ENCODE measurements around the gene ATG16L2. TPM values are rescaled to one million over a fixed set of nuclear protein-coding genes. Genes with fewer than 3 reads are reported as not detected.
A peak's percentile ranks its signal among the peaks of the same experiment; 100 is the strongest.

ATG16L2 gene
- total and polyA plus RNA-seq, 2 of the 4 experiments (the other 2 are of a cell fraction) = 1.3 to 12.7 TPM

GRCh38 chr11:72838691-72839305 is 24.6 kb downstream of the ATG16L2 start:
- peak overlapping the region; percentile 16 for H2BK5ac ChIP-seq (ENCODE audit: low read depth, low read length, poor library complexity, severe bottlenecking)
- TF ChIP-seq RFX5 (IDR thresholded peaks at IDR 0.05; ENCODE audit: low read depth, low read length) (no peak), MXI1 (IDR thresholded peaks at IDR 0.05; ENCODE audit: borderline replicate concordance, low read depth, low read length) (no peak), POLR2A (IDR thresholded peaks at IDR 0.05; ENCODE audit: low read depth, low read length) (no peak), MAZ (IDR thresholded peaks at IDR 0.05; ENCODE audit: borderline replicate concordance, low read depth, low read length) (no peak), RCOR1 (IDR thresholded peaks at IDR 0.05; ENCODE audit: insufficient replicate concordance, low read length) (no peak), USF2 (IDR thresholded peaks at IDR 0.05; ENCODE audit: low read depth, low read length) (no peak), RAD21 (IDR thresholded peaks at IDR 0.05; ENCODE audit: low read length) (no peak), CTCF (conservative IDR thresholded peaks at IDR 0.05; ENCODE audit: low read depth, low read length) (no peak), NFE2L2 (IDR thresholded peaks at IDR 0.05; ENCODE audit: low read depth, low read length) (no peak), CHD1 (IDR thresholded peaks at IDR 0.05; ENCODE audit: low read depth, low read length) (no peak), FOS (IDR thresholded peaks at IDR 0.05; ENCODE audit: low read depth, low read length) (no peak), SMC3 (IDR thresholded peaks at IDR 0.05; ENCODE audit: low read depth, low read length) (no peak), MAFK (IDR thresholded peaks at IDR 0.05; ENCODE audit: low read depth, low read length) (no peak)
- TF ChIP-seq, protein P1, sequence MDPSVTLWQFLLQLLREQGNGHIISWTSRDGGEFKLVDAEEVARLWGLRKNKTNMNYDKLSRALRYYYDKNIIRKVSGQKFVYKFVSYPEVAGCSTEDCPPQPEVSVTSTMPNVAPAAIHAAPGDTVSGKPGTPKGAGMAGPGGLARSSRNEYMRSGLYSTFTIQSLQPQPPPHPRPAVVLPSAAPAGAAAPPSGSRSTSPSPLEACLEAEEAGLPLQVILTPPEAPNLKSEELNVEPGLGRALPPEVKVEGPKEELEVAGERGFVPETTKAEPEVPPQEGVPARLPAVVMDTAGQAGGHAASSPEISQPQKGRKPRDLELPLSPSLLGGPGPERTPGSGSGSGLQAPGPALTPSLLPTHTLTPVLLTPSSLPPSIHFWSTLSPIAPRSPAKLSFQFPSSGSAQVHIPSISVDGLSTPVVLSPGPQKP (IDR thresholded peaks at IDR 0.05; ENCODE audit: borderline replicate concordance, low read depth, low read length) = no peak
- H2AFZ ChIP-seq (replicated peaks; ENCODE audit: low read length, poor library complexity) = no peak overlapping the region
- peaks cover 11% of the 10 kb centered on the region for H3K4me1 ChIP-seq (ENCODE audit: control insufficient read depth, insufficient read depth, low read length)
- WGBS, 2 experiments (ENCODE audit: extremely low coverage in 2 of 2, insufficient read length in 1 of 2) = no CpG with 5 or more reads among the region's 4 CpGs
- H3K56ac ChIP-seq (ENCODE audit: extremely low read depth, insufficient read depth, low read length) = no peak overlapping the region
- H3K23ac ChIP-seq (ENCODE audit: low read depth, low read length) = peak overlapping the region; percentile 34; the same call in 1 of the 2 replicates
- H4K5ac ChIP-seq (ENCODE audit: low read depth, low read length) = no peak overlapping the region
- peaks cover 25% of the 10 kb centered on the region for H3K9me1 ChIP-seq (ENCODE audit: insufficient read depth, low read length)
- H3K9ac ChIP-seq (ENCODE audit: low read depth, low read length) = no peak overlapping the region
- H2BK15ac ChIP-seq (ENCODE audit: low read depth, low read length) = no peak overlapping the region
- no peak overlapping the region; the same call in 1 of the 2 replicates for H2BK20ac ChIP-seq (ENCODE audit: low read depth, low read length)
- ChIA-PET POLR2A (ENCODE audit: unreplicated experiment) (no interaction called here), CTCF (no interaction called here)
- intact Hi-C loops (cut with micrococcal nuclease) (no loop called here), dilution Hi-C loops (cut with HindIII; ENCODE audit: low sequenced_read_pairs, unreplicated experiment) (no loop called here), in situ Hi-C loops (cut with MboI; ENCODE audit: low sequenced_read_pairs) (no loop called here)
- H4K20me1 ChIP-seq (ENCODE audit: insufficient read depth, low read length) = no peaks in the 10 kb centered on the region
- H4K8ac ChIP-seq (ENCODE audit: low read depth in 2 of 2, low read length in 2 of 2) = no peak overlapping the region
- H3K4me3 ChIP-seq (ENCODE audit: insufficient read depth, low read depth, low read length) = no peak overlapping the region
- no peaks in the 10 kb centered on the region for H3K9me3 ChIP-seq (ENCODE audit: control insufficient read depth, insufficient read depth, low read length)
- H2BK120ac ChIP-seq (ENCODE audit: low read depth, low read length) = no peak overlapping the region
- no peak overlapping the region for H3K18ac ChIP-seq (ENCODE audit: low read depth, low read length)
- BruUV-seq (replicated peaks) = no TSS peak
- H3K36me3 ChIP-seq (ENCODE audit: control insufficient read depth, insufficient read depth, low read length) = peaks cover 14% of the 10 kb centered on the region
- H3K79me1 ChIP-seq (ENCODE audit: low read depth in 1 of 2, low read length in 2 of 2) = peaks cover 6 to 20% of the 10 kb centered on the region in 2 experiments; a peak in 3 of 4 replicates
- H3K27ac ChIP-seq (ENCODE audit: insufficient read depth, low read length) = no peak overlapping the region
- peak overlapping the region; percentile 14; the same call in 1 of the 2 replicates for H3K4ac ChIP-seq (ENCODE audit: low read depth, low read length)
- peak; percentile 33 for DNase-seq
- H2AK9ac ChIP-seq (replicated peaks; ENCODE audit: low read depth, low read length, poor library complexity) = no peak overlapping the region
- H3K4me2 ChIP-seq (ENCODE audit: low read depth, low read length) = no peak overlapping the region
- H2AK5ac ChIP-seq (ENCODE audit: low read depth, low read length) = 0 out of 2 replicates have a peak overlapping the region, but pooled peaks have one; percentile 4
- no peak overlapping the region for H4K91ac ChIP-seq (ENCODE audit: insufficient read depth, low read depth, low read length)
- H3K27me3 ChIP-seq (ENCODE audit: control insufficient read depth, insufficient read depth, low read length) = no peaks in the 10 kb centered on the region
- no peak overlapping the region; the same call in 1 of the 2 replicates for H3K14ac ChIP-seq (replicated peaks; ENCODE audit: low read depth, low read length)
- no peak for ATAC-seq (ENCODE audit: low read depth)

Data from IMR-90 (cell line).